HepG2 (cell line): ENCODE measurements around the gene EGFR. TPM values are rescaled to one million over a fixed set of nuclear protein-coding genes. Genes with fewer than 3 reads are reported as not detected.
A peak's percentile ranks its signal among the peaks of the same experiment; 100 is the strongest.

Source experiments
- ATAC-seq: fragments of 200-7000 bp; cut with Tn5 transposase; 3 replicates; pipeline ENCODE4 v1.9.1; 2020; ENCODE audit warnings: mild to moderate bottlenecking, moderate library complexity
- BruUV-seq: library from RNA; stranded (reverse); fragments of 400-500 nt; replicated peaks from 2 replicates; lab custom pipeline; 2021; lab: Mats Ljungman, UMichigan
- CTCF ChIA-PET: fragments of 300-600 bp; formaldehyde crosslinking; extraction: SDS; loops from one replicate; lab custom pipeline; 2021; ENCODE audit warnings: low total read pairs, inconsistent platforms, low intra/inter-chr PET ratio; lab: Yijun Ruan, JAX
- POLR2A ChIA-PET: fragments of 350-600 bp; sonication (Branson Sonifier 250); formaldehyde crosslinking; loops from one replicate; lab custom pipeline; 2020; ENCODE audit warnings: antibody characterized with exemption, inconsistent platforms; lab: Yijun Ruan, JAX
- DNase-seq: peaks from one replicate; pipeline ENCODE4 v3.0.0-alpha.2; 2015; ENCODE audit warnings: low spot score
- FAIRE-seq: peaks from 3 replicates; lab custom pipeline; 2011; peaks lifted over from hg19 to GRCh38; lab: Jason Lieb, UNC
- H2AFZ ChIP-seq: one replicate; pipeline ENCODE4 v1.6.1; 2011; ENCODE audit warnings: low read length, inconsistent platforms
- H3K27ac ChIP-seq: fragments of 300-600 bp; 3 replicates; pipeline ENCODE4 v1.8.0; 2011; ENCODE audit warnings: mixed run types, mild to moderate bottlenecking, mixed read lengths, low read length, inconsistent platforms; ENCODE audit not compliant: insufficient read depth; ENCODE audit errors: extremely low read length
- H3K27me3 ChIP-seq, 2 experiments: fragments of 200-600 bp in 1 of 2; 2 replicates in 1 of 2; 3 replicates in 1 of 2; pipeline versions ENCODE4 v1.6.0 to v1.8.0; 2011; ENCODE audit warnings: low read length in 2 of 2, mild to moderate bottlenecking in 2 of 2, moderate library complexity in 2 of 2, inconsistent platforms in 1 of 2; ENCODE audit not compliant: insufficient read depth in 2 of 2, control insufficient read depth in 1 of 2
- H3K36me3 ChIP-seq, 2 experiments: fragments of 200-600 bp in 1 of 2; replicated peaks in 1 of 2; 2 replicates in 1 of 2; 3 replicates in 1 of 2; pipeline versions ENCODE4 v1.5.1 to v1.8.0; 2011; ENCODE audit warnings: low read length in 2 of 2, inconsistent platforms in 1 of 2; ENCODE audit not compliant: insufficient read depth in 2 of 2, control insufficient read depth in 1 of 2
- H3K4me1 ChIP-seq: 2 replicates; pipeline ENCODE4 v1.5.1; 2012; ENCODE audit warnings: low read length, inconsistent platforms; ENCODE audit not compliant: insufficient read depth
- H3K4me2 ChIP-seq: 2 replicates; pipeline ENCODE4 v1.6.0; 2011; ENCODE audit warnings: low read depth, low read length, inconsistent platforms
- H3K4me3 ChIP-seq, 3 experiments: fragments of 200-600 bp in 1 of 3; sonication (generic), shearing (Covaris generic) in 1 of 3; replicated peaks in 1 of 3; 2 replicates each; pipeline ENCODE4 v1.5.1; 2011 to 2016; ENCODE audit warnings: low read length in 3 of 3, inconsistent platforms in 2 of 3, low read depth in 2 of 3, mild to moderate bottlenecking in 2 of 3, control low read depth in 1 of 3, mixed read lengths in 1 of 3; ENCODE audit not compliant: insufficient read depth in 1 of 3
- H3K79me2 ChIP-seq: one replicate; pipeline ENCODE4 v1.6.1; 2011; ENCODE audit warnings: low read length, inconsistent platforms; ENCODE audit not compliant: insufficient read depth
- H3K9ac ChIP-seq: 2 replicates; pipeline ENCODE4 v1.6.0; 2011; ENCODE audit warnings: mild to moderate bottlenecking, low read depth, low read length, inconsistent platforms; ENCODE audit not compliant: insufficient read depth
- H3K9me3 ChIP-seq: 2 replicates; pipeline ENCODE4 v1.5.1; 2012; ENCODE audit warnings: mild to moderate bottlenecking, low read length
- H4K20me1 ChIP-seq: 2 replicates; pipeline ENCODE4 v1.6.0; 2011; ENCODE audit warnings: inconsistent platforms, mild to moderate bottlenecking, low read length, moderate library complexity; ENCODE audit not compliant: insufficient read depth
- GATA4 ChIP-seq: sonication (generic); IDR thresholded peaks from 2 replicates; pipeline ENCODE4 v1.6.1; 2016; ENCODE audit warnings: antibody characterized with exemption, low read depth, borderline replicate concordance
- KAT7 ChIP-seq: IDR thresholded peaks from 2 replicates; pipeline ENCODE4 v1.6.1; 2018; ENCODE audit warnings: borderline replicate concordance, missing compliant biosample characterization
- KDM4B ChIP-seq: sonication (generic); formaldehyde crosslinking; IDR thresholded peaks from 2 replicates; pipeline ENCODE4 v1.4.0; 2020; ENCODE audit warnings: missing genetic modification reagents
- KDM6A ChIP-seq: IDR thresholded peaks from 2 replicates; pipeline ENCODE4 v1.6.1; 2016; ENCODE audit warnings: low read depth
- PITX1 ChIP-seq: sonication (generic); formaldehyde crosslinking; IDR thresholded peaks from 2 replicates; pipeline ENCODE4 v1.5.1; 2020; ENCODE audit warnings: mild to moderate bottlenecking, missing genetic modification reagents
- ZNF143 ChIP-seq: sonication (generic); formaldehyde crosslinking; IDR thresholded peaks from 2 replicates; pipeline ENCODE4 v1.4.0; 2020; ENCODE audit warnings: missing genetic modification reagents
- ZNF263 ChIP-seq: sonication (generic); formaldehyde crosslinking; IDR thresholded peaks from 2 replicates; pipeline ENCODE4 v1.4.0; 2020; ENCODE audit warnings: missing genetic modification reagents
- ZNF605 ChIP-seq: sonication (generic); formaldehyde crosslinking; IDR thresholded peaks from 2 replicates; pipeline ENCODE4 v1.8.0; 2022; ENCODE audit warnings: mild to moderate bottlenecking, missing genetic modification reagents
- ZSCAN12 ChIP-seq: sonication (generic); formaldehyde crosslinking; IDR thresholded peaks from 2 replicates; pipeline ENCODE4 v1.9.0; 2021; ENCODE audit warnings: mild to moderate bottlenecking, missing genetic modification reagents
- WGBS: methylation state at CpG from one replicate; pipeline ENCODE4 v1.1.6; 2017; ENCODE audit warnings: low lambda C conversion rate; 5-methylcytosine and 5-hydroxymethylcytosine counted together
- in situ Hi-C: cut with HindIII; loops from 2 replicates; pipeline ENCODE4 v1.10.0; 2017; ENCODE audit warnings: low pct_unique_long_range_greater_than_20kb; ENCODE audit not compliant: extremely low pct_ligation_motif_present
- intact Hi-C: fragments of 100-400 bp; cut with micrococcal nuclease; formaldehyde crosslinking; loops from one replicate; pipeline ENCODE4 v1.10.0; 2022; ENCODE audit not compliant: unreplicated experiment
- polyA plus RNA-seq, 8 experiments: library from polyadenylated mRNA; depleted of rRNA in 3 of 8; stranded (reverse) in 7 of 8; unstranded in 1 of 8; fragments of >200 nt; fragmentation: Illumina TruSeq in 4 of 8; extraction: Trizol in 4 of 8; gene quantifications; 2 replicates each; pipeline versions ENCODE4 v1.2.1 to v1.2.3, GENCODE V29; 2011 to 2016; ENCODE audit warnings: low read depth in 4 of 8, missing spikeins in 1 of 8, mixed read lengths in 1 of 8; ENCODE audit not compliant: insufficient read depth in 1 of 8
- total RNA-seq, 5 experiments: library from RNA; depleted of rRNA; stranded (reverse); fragments of >200 nt; fragmentation: Illumina TruSeq; extraction: Trizol; gene quantifications; 2 replicates each; pipeline ENCODE4 v1.2.3, GENCODE V29; 2016; ENCODE audit warnings: low read depth in 1 of 5
- TF ChIP-seq, protein P1 (sequence below): sonication (generic); formaldehyde crosslinking; IDR thresholded peaks from 2 replicates; pipeline ENCODE4 v1.5.0; 2020; ENCODE audit warnings: mild to moderate bottlenecking, missing genetic modification reagents, borderline replicate concordance
- TF ChIP-seq, protein P2 (sequence below): sonication (generic); formaldehyde crosslinking; IDR thresholded peaks from 2 replicates; pipeline ENCODE4 v1.4.0; 2020; ENCODE audit warnings: missing genetic modification reagents
- TF ChIP-seq, protein P3 (sequence below): IDR thresholded peaks from 2 replicates; pipeline ENCODE4 v1.6.1; 2016; ENCODE audit warnings: missing compliant biosample characterization, missing genetic modification reagents, borderline replicate concordance
- TF ChIP-seq, protein P4 (sequence below): IDR thresholded peaks from 2 replicates; pipeline ENCODE4 v1.6.1; 2016; ENCODE audit warnings: low read depth

The EGFR gene
- total and polyA plus RNA-seq, 2 of the 13 experiments (the other 11 are each of a cell fraction or from before 2014, with no cell fraction given), result 7.0 to 10.0 TPM

DNA sequence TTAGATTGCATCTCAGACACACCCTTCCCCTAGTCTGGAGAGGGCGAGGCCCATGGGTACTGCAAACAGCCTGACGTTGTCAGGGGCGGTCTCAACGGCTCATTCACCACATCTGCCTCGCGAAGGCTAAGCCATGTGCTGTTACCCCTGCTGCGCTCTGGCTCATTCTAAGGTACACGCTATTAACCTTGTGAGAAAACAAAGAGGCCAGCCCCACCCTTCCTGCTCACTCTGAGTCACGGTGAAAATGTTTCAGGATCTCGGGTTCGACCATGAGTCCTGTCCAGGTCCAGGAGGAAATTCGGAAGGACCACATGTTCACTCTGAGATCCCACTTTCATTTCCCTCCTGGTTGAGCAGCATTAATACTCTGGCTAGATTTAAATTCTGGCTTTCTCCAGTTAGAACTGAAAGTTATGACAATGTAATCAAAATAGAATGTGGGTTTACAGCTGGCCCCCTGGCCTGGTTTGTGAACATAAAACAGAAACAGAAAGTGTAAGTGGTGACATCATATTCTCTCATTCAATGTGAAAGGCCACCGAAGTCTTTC lies 55.2 kb downstream of the EGFR start:
- H3K36me3 ChIP-seq, result no peaks in the 10 kb centered on the region
- CTCF ChIA-PET, result no interaction called here
- in situ Hi-C loops (no loop called here), intact Hi-C loops (no loop called here)
- H3K27ac ChIP-seq, result no peak overlapping the region
- H3K4me3 ChIP-seq, result no peak overlapping the region
- H3K4me2 ChIP-seq, result no peak overlapping the region
- no peak for ATAC-seq
- BruUV-seq, result no TSS peak
- H2AFZ ChIP-seq, result no peak overlapping the region
- peaks cover 99% of the 10 kb centered on the region for H3K4me1 ChIP-seq
- H3K9me3 ChIP-seq, result no peaks in the 10 kb centered on the region
- FAIRE-seq, result no peak
- POLR2A ChIA-PET, result interaction anchor here (1.7 kb wide), 1 partner anchor 8 kb away, joined by 5 read pairs; no protein-coding TSS in a partner anchor
- H3K9ac ChIP-seq, result no peak overlapping the region
- DNase-seq, result peak; percentile 44
- no peaks in the 10 kb centered on the region for H3K79me2 ChIP-seq
- 80% methylated on average over 13 of the region's 13 CpGs for WGBS
- H4K20me1 ChIP-seq, result no peaks in the 10 kb centered on the region
- no peaks in the 10 kb centered on the region for H3K27me3 ChIP-seq
- no peak for TF ChIP-seq ZSCAN12
- no peak for TF ChIP-seq ZNF263 (CRISPR knock-in tag)
- no peak for TF ChIP-seq PITX1 (CRISPR knock-in tag)
- TF ChIP-seq, protein P1, sequence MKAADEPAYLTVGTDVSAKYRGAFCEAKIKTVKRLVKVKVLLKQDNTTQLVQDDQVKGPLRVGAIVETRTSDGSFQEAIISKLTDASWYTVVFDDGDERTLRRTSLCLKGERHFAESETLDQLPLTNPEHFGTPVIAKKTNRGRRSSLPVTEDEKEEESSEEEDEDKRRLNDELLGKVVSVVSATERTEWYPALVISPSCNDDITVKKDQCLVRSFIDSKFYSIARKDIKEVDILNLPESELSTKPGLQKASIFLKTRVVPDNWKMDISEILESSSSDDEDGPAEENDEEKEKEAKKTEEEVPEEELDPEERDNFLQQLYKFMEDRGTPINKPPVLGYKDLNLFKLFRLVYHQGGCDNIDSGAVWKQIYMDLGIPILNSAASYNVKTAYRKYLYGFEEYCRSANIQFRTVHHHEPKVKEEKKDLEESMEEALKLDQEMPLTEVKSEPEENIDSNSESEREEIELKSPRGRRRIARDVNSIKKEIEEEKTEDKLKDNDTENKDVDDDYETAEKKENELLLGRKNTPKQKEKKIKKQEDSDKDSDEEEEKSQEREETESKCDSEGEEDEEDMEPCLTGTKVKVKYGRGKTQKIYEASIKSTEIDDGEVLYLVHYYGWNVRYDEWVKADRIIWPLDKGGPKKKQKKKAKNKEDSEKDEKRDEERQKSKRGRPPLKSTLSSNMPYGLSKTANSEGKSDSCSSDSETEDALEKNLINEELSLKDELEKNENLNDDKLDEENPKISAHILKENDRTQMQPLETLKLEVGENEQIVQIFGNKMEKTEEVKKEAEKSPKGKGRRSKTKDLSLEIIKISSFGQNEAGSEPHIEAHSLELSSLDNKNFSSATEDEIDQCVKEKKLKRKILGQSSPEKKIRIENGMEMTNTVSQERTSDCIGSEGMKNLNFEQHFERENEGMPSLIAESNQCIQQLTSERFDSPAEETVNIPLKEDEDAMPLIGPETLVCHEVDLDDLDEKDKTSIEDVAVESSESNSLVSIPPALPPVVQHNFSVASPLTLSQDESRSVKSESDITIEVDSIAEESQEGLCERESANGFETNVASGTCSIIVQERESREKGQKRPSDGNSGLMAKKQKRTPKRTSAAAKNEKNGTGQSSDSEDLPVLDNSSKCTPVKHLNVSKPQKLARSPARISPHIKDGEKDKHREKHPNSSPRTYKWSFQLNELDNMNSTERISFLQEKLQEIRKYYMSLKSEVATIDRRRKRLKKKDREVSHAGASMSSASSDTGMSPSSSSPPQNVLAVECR (CRISPR knock-in tag), result no peak
- no peak for TF ChIP-seq KAT7 (CRISPR knock-in tag)
- TF ChIP-seq, protein P2, sequence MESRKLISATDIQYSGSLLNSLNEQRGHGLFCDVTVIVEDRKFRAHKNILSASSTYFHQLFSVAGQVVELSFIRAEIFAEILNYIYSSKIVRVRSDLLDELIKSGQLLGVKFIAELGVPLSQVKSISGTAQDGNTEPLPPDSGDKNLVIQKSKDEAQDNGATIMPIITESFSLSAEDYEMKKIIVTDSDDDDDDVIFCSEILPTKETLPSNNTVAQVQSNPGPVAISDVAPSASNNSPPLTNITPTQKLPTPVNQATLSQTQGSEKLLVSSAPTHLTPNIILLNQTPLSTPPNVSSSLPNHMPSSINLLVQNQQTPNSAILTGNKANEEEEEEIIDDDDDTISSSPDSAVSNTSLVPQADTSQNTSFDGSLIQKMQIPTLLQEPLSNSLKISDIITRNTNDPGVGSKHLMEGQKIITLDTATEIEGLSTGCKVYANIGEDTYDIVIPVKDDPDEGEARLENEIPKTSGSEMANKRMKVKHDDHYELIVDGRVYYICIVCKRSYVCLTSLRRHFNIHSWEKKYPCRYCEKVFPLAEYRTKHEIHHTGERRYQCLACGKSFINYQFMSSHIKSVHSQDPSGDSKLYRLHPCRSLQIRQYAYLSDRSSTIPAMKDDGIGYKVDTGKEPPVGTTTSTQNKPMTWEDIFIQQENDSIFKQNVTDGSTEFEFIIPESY (CRISPR knock-in tag), result peak; percentile 96
- TF ChIP-seq, protein P3, sequence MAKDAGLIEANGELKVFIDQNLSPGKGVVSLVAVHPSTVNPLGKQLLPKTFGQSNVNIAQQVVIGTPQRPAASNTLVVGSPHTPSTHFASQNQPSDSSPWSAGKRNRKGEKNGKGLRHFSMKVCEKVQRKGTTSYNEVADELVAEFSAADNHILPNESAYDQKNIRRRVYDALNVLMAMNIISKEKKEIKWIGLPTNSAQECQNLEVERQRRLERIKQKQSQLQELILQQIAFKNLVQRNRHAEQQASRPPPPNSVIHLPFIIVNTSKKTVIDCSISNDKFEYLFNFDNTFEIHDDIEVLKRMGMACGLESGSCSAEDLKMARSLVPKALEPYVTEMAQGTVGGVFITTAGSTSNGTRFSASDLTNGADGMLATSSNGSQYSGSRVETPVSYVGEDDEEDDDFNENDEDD (CRISPR knock-in tag), result 0 out of 2 replicates have a peak, but pooled peaks have one; percentile 20
- TF ChIP-seq, protein P4, sequence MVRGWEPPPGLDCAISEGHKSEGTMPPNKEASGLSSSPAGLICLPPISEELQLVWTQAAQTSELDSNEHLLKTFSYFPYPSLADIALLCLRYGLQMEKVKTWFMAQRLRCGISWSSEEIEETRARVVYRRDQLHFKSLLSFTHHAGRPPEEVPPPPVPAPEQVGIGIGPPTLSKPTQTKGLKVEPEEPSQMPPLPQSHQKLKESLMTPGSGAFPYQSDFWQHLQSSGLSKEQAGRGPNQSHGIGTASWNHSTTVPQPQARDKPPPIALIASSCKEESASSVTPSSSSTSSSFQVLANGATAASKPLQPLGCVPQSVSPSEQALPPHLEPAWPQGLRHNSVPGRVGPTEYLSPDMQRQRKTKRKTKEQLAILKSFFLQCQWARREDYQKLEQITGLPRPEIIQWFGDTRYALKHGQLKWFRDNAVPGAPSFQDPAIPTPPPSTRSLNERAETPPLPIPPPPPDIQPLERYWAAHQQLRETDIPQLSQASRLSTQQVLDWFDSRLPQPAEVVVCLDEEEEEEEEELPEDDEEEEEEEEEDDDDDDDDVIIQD (CRISPR knock-in tag), result no peak; the same call in 1 of the 2 replicates
- no peak for TF ChIP-seq KDM6A (CRISPR knock-in tag)
- no peak for TF ChIP-seq KDM4B (CRISPR knock-in tag)
- no peak for TF ChIP-seq ZNF143
- no peak for TF ChIP-seq ZNF605 (CRISPR knock-in tag)
- TF ChIP-seq GATA4, result no peak
